HCT116 (cell line): ENCODE data around the gene DNMT3A. TPM values are rescaled to one million over a fixed set of nuclear protein-coding genes. Genes with fewer than 3 reads are reported as not detected.

ENCODE experiments used
- ATAC-seq: fragments of 200-7000 bp; cut with Tn5 transposase; 2 replicates; pipeline ENCODE4 v1.9.1; 2020; ENCODE audit warnings: mild to moderate bottlenecking, moderate library complexity
- BruUV-seq: library from RNA; stranded (reverse); fragments of 400-500 nt; replicated peaks from 2 replicates; lab custom pipeline; 2021; lab: Mats Ljungman, UMichigan
- CTCF ChIA-PET: fragments of 300-600 bp; sonication (Branson Sonifier 250); formaldehyde crosslinking; loops from one replicate; lab custom pipeline; 2021; ENCODE audit warnings: antibody characterized with exemption; lab: Charles Lee
- POLR2A ChIA-PET: fragments of 300-600, 350-600 bp; sonication (Branson Sonifier 250); formaldehyde crosslinking; loops from one replicate; lab custom pipeline; 2021; ENCODE audit warnings: antibody characterized with exemption; lab: Charles Lee
- RAD21 ChIA-PET, 2 experiments: fragments of 300-600 bp; sonication (Branson Sonifier 250); formaldehyde crosslinking; loops; one replicate each; lab custom pipeline; 2023; ENCODE audit warnings: low total read pairs in 2 of 2; ENCODE audit not compliant: uncharacterized antibody in 2 of 2, unreplicated experiment in 2 of 2, low non-redundant PET in 1 of 2; lab: Charles Lee
- DNase-seq: peaks from one replicate; pipeline ENCODE4 v3.0.0-alpha.2; 2010; ENCODE audit warnings: low read depth, low spot score
- H2AFZ ChIP-seq: fragments of 200-600 bp; shearing (Covaris generic), sonication (generic); 2 replicates; pipeline ENCODE4 v1.6.1; 2017; ENCODE audit warnings: low read depth, mixed run types, mixed read lengths, antibody characterized with exemption, low read length; ENCODE audit not compliant: poor library complexity, severe bottlenecking
- H3K27ac ChIP-seq: 2 replicates; pipeline ENCODE4 v1.5.1; 2012; ENCODE audit warnings: low read depth, low read length
- H3K27me3 ChIP-seq: fragments of 200-600 bp; sonication (generic); 2 replicates; pipeline ENCODE4 v1.6.1; 2016; ENCODE audit warnings: mixed run types, low read length, mixed read lengths; ENCODE audit not compliant: insufficient read depth
- H3K36me3 ChIP-seq, 2 experiments: fragments of 200-500 bp in 1 of 2; fragments of 200-600 bp in 1 of 2; sonication (Bioruptor generic) in 1 of 2; sonication (generic) in 1 of 2; 2 replicates each; pipeline versions ENCODE4 v1.5.1 to v1.6.1; 2014 to 2016; ENCODE audit warnings: low read length in 2 of 2, inconsistent platforms in 1 of 2, mixed read lengths in 1 of 2, mixed run types in 1 of 2; ENCODE audit not compliant: insufficient read depth in 2 of 2, control insufficient read depth in 1 of 2
- H3K4me1 ChIP-seq, 2 experiments: fragments of 200-600 bp in 1 of 2; sonication (generic) in 1 of 2; 2 replicates each; pipeline versions ENCODE4 v1.5.1 to v1.6.1; 2012 to 2017; ENCODE audit warnings: low read length in 2 of 2, inconsistent platforms in 1 of 2, mild to moderate bottlenecking in 1 of 2, mixed read lengths in 1 of 2, mixed run types in 1 of 2, moderate library complexity in 1 of 2; ENCODE audit not compliant: insufficient read depth in 2 of 2, control insufficient read depth in 1 of 2
- H3K4me2 ChIP-seq: fragments of 200-600 bp; sonication (generic); 2 replicates; pipeline ENCODE4 v1.6.1; 2017; ENCODE audit warnings: mixed run types, low read length, mixed read lengths
- H3K4me3 ChIP-seq, 2 experiments: fragments of 200-600 bp in 1 of 2; sonication (generic) in 1 of 2; replicated peaks in 1 of 2; 2 replicates each; pipeline ENCODE4 v1.5.1; 2011 to 2016; ENCODE audit warnings: low read length in 2 of 2, control low read depth in 1 of 2, low read depth in 1 of 2, mild to moderate bottlenecking in 1 of 2, mixed read lengths in 1 of 2, mixed run types in 1 of 2
- H3K79me2 ChIP-seq: fragments of 200-600 bp; sonication (generic); 2 replicates; pipeline ENCODE4 v1.6.1; 2017; ENCODE audit warnings: mild to moderate bottlenecking, mixed run types, low read length, moderate library complexity, mixed read lengths; ENCODE audit not compliant: insufficient read depth
- H3K9ac ChIP-seq: fragments of 200-600 bp; sonication (generic); 2 replicates; pipeline ENCODE4 v1.6.1; 2016; ENCODE audit warnings: low read length, mixed read lengths
- H3K9me2 ChIP-seq: fragments of 200-600 bp; sonication (generic), shearing (Covaris generic); 2 replicates; pipeline ENCODE4 v1.6.1; 2017; ENCODE audit warnings: mixed run types, mild to moderate bottlenecking, moderate library complexity; ENCODE audit not compliant: insufficient read depth
- H3K9me3 ChIP-seq, 2 experiments: fragments of 200-500 bp in 1 of 2; fragments of 200-600 bp in 1 of 2; sonication (Bioruptor generic) in 1 of 2; sonication (generic) in 1 of 2; 2 replicates each; pipeline ENCODE4 v1.6.1; 2014 to 2017; ENCODE audit warnings: low read length in 2 of 2, mixed read lengths in 2 of 2, inconsistent platforms in 1 of 2, low read depth in 1 of 2, mild to moderate bottlenecking in 1 of 2, mixed run types in 1 of 2, moderate library complexity in 1 of 2; ENCODE audit not compliant: control insufficient read depth in 1 of 2, insufficient read depth in 1 of 2
- H4K20me1 ChIP-seq: fragments of 200-600 bp; sonication (generic), shearing (Covaris generic); 2 replicates; pipeline ENCODE4 v1.6.1; 2017; ENCODE audit warnings: mixed run types, mild to moderate bottlenecking, moderate library complexity; ENCODE audit not compliant: insufficient read depth
- ATF3 ChIP-seq: IDR thresholded peaks from 2 replicates; pipeline ENCODE4 v1.6.1; 2012
- CTCF ChIP-seq, 3 experiments: fragments of 200-600 bp in 1 of 3; sonication (generic) in 1 of 3; IDR thresholded peaks in 2 of 3; conservative IDR thresholded peaks in 1 of 3; 2 replicates each; pipeline ENCODE4 v1.5.1; 2012 to 2017; ENCODE audit warnings: low read depth in 2 of 3, low read length in 2 of 3, antibody characterized with exemption in 1 of 3, borderline replicate concordance in 1 of 3, control low read depth in 1 of 3, mild to moderate bottlenecking in 1 of 3, mixed read lengths in 1 of 3, mixed run types in 1 of 3, moderate library complexity in 1 of 3; ENCODE audit not compliant: insufficient read depth in 1 of 3
- ELF1 ChIP-seq: IDR thresholded peaks from 2 replicates; pipeline ENCODE4 v1.6.1; 2012; ENCODE audit warnings: low read depth, borderline replicate concordance
- EZH2 ChIP-seq: fragments of 200-600 bp; sonication (generic); IDR thresholded peaks from 2 replicates; pipeline ENCODE4 v1.6.1; 2017; ENCODE audit warnings: antibody characterized with exemption, mixed run types
- JUND ChIP-seq: IDR thresholded peaks from 2 replicates; pipeline ENCODE4 v1.6.1; 2012
- MAX ChIP-seq: IDR thresholded peaks from 2 replicates; pipeline ENCODE4 v1.6.1; 2012
- POLR2A ChIP-seq: IDR thresholded peaks from 2 replicates; pipeline ENCODE4 v1.7.0; 2011; ENCODE audit warnings: borderline replicate concordance; ENCODE audit not compliant: insufficient read depth, insufficient read length; ENCODE audit errors: extremely low read depth
- POLR2AphosphoS5 ChIP-seq: IDR thresholded peaks from 2 replicates; pipeline ENCODE4 v1.6.1; 2011; ENCODE audit warnings: mild to moderate bottlenecking, low read depth, low read length, moderate library complexity
- RAD21 ChIP-seq: IDR thresholded peaks from 2 replicates; pipeline ENCODE4 v1.6.1; 2012; ENCODE audit warnings: low read depth, mild to moderate bottlenecking
- SP1 ChIP-seq: IDR thresholded peaks from 2 replicates; pipeline ENCODE4 v1.6.1; 2012; ENCODE audit warnings: low read depth
- SRF ChIP-seq: IDR thresholded peaks from 2 replicates; pipeline ENCODE4 v1.6.1; 2012; ENCODE audit warnings: low read depth
- TCF7L2 ChIP-seq: IDR thresholded peaks from 2 replicates; pipeline ENCODE4 v1.7.0; 2011; ENCODE audit warnings: borderline replicate concordance, inconsistent platforms; ENCODE audit not compliant: insufficient read depth, insufficient read length; ENCODE audit errors: extremely low read depth
- YY1 ChIP-seq: IDR thresholded peaks from 2 replicates; pipeline ENCODE4 v1.6.1; 2011; ENCODE audit warnings: low read length, low read depth, moderate library complexity, mild to moderate bottlenecking; ENCODE audit not compliant: insufficient replicate concordance; ENCODE audit errors: extremely low read depth
- ZFX ChIP-seq: fragments of 450-650 bp; IDR thresholded peaks from 2 replicates; pipeline ENCODE4 v1.6.1; 2017
- ZNF274 ChIP-seq: fragments of 200-500 bp; sonication (Bioruptor generic); IDR thresholded peaks from 2 replicates; pipeline ENCODE4 v1.6.1; 2014; ENCODE audit warnings: mild to moderate bottlenecking, low read depth, low read length, inconsistent platforms
- intact Hi-C: fragments of 100-400 bp; cut with micrococcal nuclease; formaldehyde crosslinking; loops from 2 replicates; pipeline ENCODE4 v1.10.0; 2022
- total RNA-seq: library from RNA; stranded (reverse); gene quantifications from one replicate; pipeline ENCODE4 v1.2.1, GENCODE V29; 2021; ENCODE audit not compliant: unreplicated experiment

The DNMT3A gene
- total RNA-seq, 1 experiment from 2014 or later = 14.3 TPM

- TF ChIP-seq MAX (no peak), ELF1 (no peak), ZNF274 (no peak), JUND (no peak), EZH2 (no peak), POLR2AphosphoS5 (no peak), TCF7L2 (no peak), RAD21 (no peak), CTCF (IDR thresholded peaks at IDR 0.05 in 2 of 3, conservative IDR thresholded peaks at IDR 0.05 in 1 of 3; ENCODE audit: borderline replicate concordance in 1 of 3, insufficient read depth in 1 of 3, low read depth in 2 of 3, low read length in 2 of 3) (no peak), POLR2A (no peak), SP1 (no peak), SRF (no peak), YY1 (no peak), ZFX (no peak), ATF3 (no peak)
- POLR2A ChIA-PET = no interaction called here
- no TSS peak for BruUV-seq
These were observed 33.1 kb upstream of the DNMT3A start for GRCh38 chr2:25374827-25375226.

More at GRCh38 chr2:25374827-25375226, 33.1 kb upstream of the DNMT3A start:
- peaks cover 12 to 19% of the 10 kb centered on the region in 2 experiments for H3K4me1 ChIP-seq
- H2AFZ ChIP-seq = no peak overlapping the region
- intact Hi-C loops = no loop called here
- H3K27ac ChIP-seq = no peak overlapping the region
- H3K9ac ChIP-seq = no peak overlapping the region
- H3K79me2 ChIP-seq = no peaks in the 10 kb centered on the region
- H3K27me3 ChIP-seq = no peaks in the 10 kb centered on the region
- no peaks in the 10 kb centered on the region for H3K9me2 ChIP-seq
- no peaks in the 10 kb centered on the region for H3K36me3 ChIP-seq
- DNase-seq (no peak), ATAC-seq (no peak)
- H3K4me2 ChIP-seq = no peak overlapping the region
- H4K20me1 ChIP-seq = no peaks in the 10 kb centered on the region
- ChIA-PET CTCF (interaction anchor here (8.0 kb wide), 1 partner anchor 13 kb away, joined by 54 read pairs; no protein-coding TSS in a partner anchor), RAD21 (no interaction called here)
- no peak overlapping the region for H3K4me3 ChIP-seq
- H3K9me3 ChIP-seq = no peaks in the 10 kb centered on the region
